Right atrium auricular region (tissue), 2 donors: Measurements from ENCODE around the gene TMEM184B. TPM values are rescaled to one million over a fixed set of nuclear protein-coding genes. Genes with fewer than 3 reads are reported as not detected.

Experiments used
- DNase-seq: peaks from one replicate; pipeline ENCODE4 v3.0.0-alpha.2; 2019; ENCODE audit warnings: low spot score
- H3K27ac ChIP-seq, 2 donors: fragments of 200-600 bp; sonication (generic); 1 replicate in 1 of 2; 2 replicates in 1 of 2; pipeline ENCODE4 v1.5.1; 2016 to 2019
- H3K27me3 ChIP-seq, 2 donors: fragments of 200-600 bp; sonication (generic); one replicate each; pipeline versions ENCODE4 v1.5.1 to v1.6.0; 2017 to 2019
- H3K36me3 ChIP-seq: fragments of 200-600 bp; sonication (generic); one replicate; pipeline ENCODE4 v1.5.1; 2016
- H3K4me1 ChIP-seq, 2 donors: fragments of 200-600 bp; sonication (generic); one replicate each; pipeline versions ENCODE4 v1.5.1 to v1.6.0; 2017 to 2019
- H3K4me3 ChIP-seq, 2 donors: fragments of 200-600 bp; sonication (generic); 1 replicate in 1 of 2; 2 replicates in 1 of 2; pipeline ENCODE4 v1.5.1; 2017 to 2019; ENCODE audit warnings: mild to moderate bottlenecking in 1 of 2, moderate library complexity in 1 of 2
- H3K9me3 ChIP-seq, 2 donors: fragments of 200-600 bp; sonication (generic); one replicate each; pipeline ENCODE4 v1.5.1; 2019
- total RNA-seq, 2 donors: library from RNA; depleted of rRNA; stranded (reverse); fragments of >200 nt; gene quantifications; one replicate each; pipeline ENCODE4 v1.1.0, GENCODE V29; 2016
- TF ChIP-seq, protein P1 (sequence below), 2 donors: fragments of 200-600 bp; sonication (generic); IDR thresholded peaks; one replicate each; pipeline ENCODE4 v1.5.1; 2019; ENCODE audit warnings: antibody characterized with exemption in 2 of 2

TMEM184B gene
- total RNA-seq, 2 donors from 2014 or later, result 51.2 to 76.1 TPM

DNA sequence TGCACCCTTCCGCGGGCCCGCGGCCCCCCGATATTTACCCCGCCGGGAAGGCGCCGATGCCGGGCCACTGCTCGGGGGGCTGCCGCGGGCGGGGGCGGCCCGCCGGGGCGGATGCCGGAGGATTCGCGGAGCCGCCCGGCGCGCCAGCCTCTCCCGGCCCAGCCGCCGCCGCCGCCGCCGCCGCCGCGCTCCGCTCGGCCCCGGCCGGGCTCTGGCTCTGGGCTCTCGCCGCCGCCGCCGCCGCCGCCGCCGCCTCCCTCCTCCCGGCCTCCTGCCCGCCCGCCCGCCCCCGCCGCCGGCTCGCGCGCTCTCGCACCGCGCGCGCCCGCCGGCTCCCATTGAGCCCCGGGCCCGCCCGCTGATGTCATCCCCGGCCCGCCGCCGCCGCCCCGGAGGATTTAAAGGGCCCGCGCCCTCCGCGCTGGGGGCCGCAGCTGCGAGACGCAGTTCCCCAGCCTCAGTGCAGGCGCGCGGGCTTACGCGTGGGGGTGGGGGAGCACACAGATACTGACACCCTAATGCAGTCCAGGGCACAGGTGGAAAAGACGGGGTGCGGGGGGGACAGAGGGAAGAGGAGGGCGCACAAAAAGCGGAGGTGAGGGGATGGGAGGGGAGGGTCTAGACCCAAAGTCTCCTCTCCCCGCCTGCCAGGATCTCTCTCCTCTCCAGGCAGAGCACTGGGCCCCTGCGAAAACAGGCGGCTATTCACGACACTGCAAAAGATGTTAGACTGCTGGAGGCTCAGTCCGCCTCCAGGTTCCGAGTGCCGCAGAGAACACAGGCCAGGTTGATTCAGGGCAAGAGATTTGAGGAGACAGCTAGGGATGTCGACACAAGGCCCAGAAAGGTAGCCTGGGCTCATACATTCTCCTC lies 44.5 kb upstream of the TMEM184B start, which contains the start of gene CSNK1E:
CSNK1E (minus strand) TSS at position 312 of the 873 bp plus-strand sequence. CDS start 3,276 bp downstream, outside the sequence.
- peak within 1 kb of the TSS; percentile 98 to 99 for H3K27ac ChIP-seq
- H3K27me3 ChIP-seq, result no peaks in the 10 kb centered on the region
- peaks cover 0 to 52% of the 10 kb centered on the region in 2 donors for H3K4me1 ChIP-seq
- DNase-seq, result peak; percentile 83
- peaks cover 7% of the 10 kb centered on the region for H3K36me3 ChIP-seq
- no peaks in the 10 kb centered on the region for H3K9me3 ChIP-seq
- TF ChIP-seq, protein P1, sequence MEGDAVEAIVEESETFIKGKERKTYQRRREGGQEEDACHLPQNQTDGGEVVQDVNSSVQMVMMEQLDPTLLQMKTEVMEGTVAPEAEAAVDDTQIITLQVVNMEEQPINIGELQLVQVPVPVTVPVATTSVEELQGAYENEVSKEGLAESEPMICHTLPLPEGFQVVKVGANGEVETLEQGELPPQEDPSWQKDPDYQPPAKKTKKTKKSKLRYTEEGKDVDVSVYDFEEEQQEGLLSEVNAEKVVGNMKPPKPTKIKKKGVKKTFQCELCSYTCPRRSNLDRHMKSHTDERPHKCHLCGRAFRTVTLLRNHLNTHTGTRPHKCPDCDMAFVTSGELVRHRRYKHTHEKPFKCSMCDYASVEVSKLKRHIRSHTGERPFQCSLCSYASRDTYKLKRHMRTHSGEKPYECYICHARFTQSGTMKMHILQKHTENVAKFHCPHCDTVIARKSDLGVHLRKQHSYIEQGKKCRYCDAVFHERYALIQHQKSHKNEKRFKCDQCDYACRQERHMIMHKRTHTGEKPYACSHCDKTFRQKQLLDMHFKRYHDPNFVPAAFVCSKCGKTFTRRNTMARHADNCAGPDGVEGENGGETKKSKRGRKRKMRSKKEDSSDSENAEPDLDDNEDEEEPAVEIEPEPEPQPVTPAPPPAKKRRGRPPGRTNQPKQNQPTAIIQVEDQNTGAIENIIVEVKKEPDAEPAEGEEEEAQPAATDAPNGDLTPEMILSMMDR (IDR thresholded peaks at IDR 0.05), result no peak
- peak within 1 kb of the TSS; percentile 81 to 82 for H3K4me3 ChIP-seq

DNA sequence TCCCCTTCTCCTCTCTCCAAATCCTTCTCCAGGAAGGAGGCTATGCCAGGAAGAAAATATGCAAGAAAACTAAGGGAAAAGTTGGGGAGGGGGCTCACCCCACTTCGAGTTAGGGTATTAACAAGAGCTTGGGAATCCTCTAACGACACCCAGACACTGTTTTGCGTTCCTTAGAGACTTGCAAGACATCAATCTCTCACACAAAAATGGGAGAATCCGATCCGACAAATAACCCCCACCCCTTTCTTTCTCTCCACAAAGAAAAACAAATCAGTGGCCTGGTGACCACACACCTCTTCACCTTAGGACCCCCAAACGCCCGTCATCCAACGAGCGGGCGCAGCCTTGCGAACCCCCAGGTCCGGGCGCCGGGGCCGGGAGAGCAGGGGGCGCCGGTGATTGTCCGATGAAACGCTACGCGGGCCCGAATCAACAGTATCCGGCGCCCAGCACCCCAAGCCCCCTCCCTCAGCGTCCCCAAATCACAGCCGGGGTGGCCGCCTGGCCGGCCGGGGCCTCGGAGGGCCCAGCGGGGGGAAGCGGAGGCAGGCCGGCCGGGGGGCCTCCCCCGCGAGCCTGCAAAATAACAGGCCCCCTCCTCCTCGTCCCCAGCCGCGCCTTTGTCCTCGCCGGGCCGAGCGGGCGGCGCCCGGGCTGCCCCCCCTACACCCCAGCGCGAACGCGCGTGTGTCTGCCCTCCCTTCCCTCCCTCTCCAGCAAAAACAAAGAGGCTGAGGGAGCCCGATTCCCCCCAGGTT lies 43.7 kb upstream of the TMEM184B start:
- TF ChIP-seq, protein P1 (IDR thresholded peaks at IDR 0.05), result peak in 1 of 2 donors; percentile 16
- H3K36me3 ChIP-seq, result peaks cover 12% of the 10 kb centered on the region
- H3K4me1 ChIP-seq, result peaks cover 0 to 59% of the 10 kb centered on the region in 2 donors
- no peaks in the 10 kb centered on the region for H3K27me3 ChIP-seq
- H3K4me3 ChIP-seq, result peak overlapping the region; percentile 81 to 82
- peak overlapping the region; percentile 98 to 99 for H3K27ac ChIP-seq
- H3K9me3 ChIP-seq, result no peaks in the 10 kb centered on the region
- DNase-seq, result no peak

DNA sequence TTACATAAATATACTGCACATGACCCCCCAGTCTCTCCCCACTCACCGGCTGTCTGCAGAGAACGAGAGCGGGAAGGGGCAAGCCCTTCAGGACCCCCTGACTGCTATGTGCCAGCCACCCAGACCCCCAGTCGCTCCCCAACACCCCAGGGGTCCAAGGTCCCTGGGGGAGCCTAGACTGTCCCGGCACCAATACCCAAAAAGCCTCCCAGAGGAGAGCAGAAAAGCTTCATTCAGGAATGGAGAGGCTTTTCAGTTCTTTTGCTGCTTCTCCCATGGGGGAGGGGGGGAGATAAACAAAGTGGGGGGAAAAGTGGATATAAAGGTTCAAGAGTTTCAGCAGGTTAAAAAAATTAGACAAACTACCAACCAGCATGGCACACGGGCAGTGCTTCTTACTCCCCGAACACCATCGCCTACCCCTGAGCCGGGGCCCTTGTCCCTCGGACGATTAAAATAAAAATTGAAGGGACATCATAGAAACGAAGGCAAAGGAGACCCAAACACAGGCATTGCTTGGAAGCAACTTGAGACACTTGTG lies 43.1 kb upstream of the TMEM184B start:
- H3K36me3 ChIP-seq, result peaks cover 14% of the 10 kb centered on the region
- H3K4me1 ChIP-seq, result peaks cover 0 to 66% of the 10 kb centered on the region in 2 donors
- H3K27me3 ChIP-seq, result no peaks in the 10 kb centered on the region
- peak overlapping the region; percentile 98 to 99 for H3K27ac ChIP-seq
- no peak for DNase-seq
- TF ChIP-seq, protein P1 (IDR thresholded peaks at IDR 0.05), result no peak
- no peaks in the 10 kb centered on the region for H3K9me3 ChIP-seq
- H3K4me3 ChIP-seq, result peak overlapping the region; percentile 81 to 82

DNA sequence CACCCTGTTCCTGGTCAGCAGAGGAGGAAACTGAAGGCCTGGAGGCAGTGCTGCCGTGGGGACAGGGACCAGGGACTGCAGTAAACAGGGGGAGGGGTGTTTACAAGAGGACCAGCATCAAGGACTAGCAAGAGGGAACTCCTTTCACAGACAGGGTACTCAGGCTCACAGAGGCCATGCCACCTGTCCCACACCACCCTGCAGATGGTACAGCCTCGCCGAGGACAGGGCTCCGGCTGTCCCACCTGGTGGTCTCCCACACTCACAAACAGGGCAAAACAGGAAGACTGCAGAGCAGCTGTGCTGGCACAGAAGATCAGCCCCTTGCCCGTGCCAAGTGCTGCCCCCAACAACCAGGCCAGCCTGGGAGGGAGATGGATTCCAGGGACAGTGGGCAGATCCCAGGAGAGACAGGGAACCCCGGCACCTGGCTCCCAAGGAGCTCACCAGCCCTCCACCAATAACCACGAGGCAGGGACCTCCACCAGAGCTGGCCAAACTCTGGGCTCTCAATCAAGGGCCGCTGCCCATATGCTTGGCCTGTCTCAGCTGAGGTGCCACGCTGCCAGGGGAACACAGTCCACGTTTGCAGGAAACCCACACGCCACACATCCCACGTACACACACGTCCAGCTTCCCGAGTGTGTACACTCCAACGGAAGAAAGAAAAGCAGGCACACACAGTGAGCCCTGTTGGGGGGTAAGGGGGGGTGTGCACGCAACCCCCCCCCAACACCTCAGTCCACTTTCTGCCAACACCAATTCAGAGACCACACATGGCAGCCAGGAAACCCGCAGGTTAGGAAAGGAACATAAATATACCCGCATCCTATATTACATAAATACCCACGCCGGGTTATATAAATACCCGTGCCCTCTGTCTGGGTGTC lies 42.4 kb upstream of the TMEM184B start:
- Histone ChIP-seq H3K9me3 (no peaks in the 10 kb centered on the region), H3K4me1 (peaks cover 0 to 73% of the 10 kb centered on the region in 2 donors), H3K27ac (peak overlapping the region; percentile 98 to 99), H3K36me3 (peaks cover 17% of the 10 kb centered on the region), H3K4me3 (peak overlapping the region; percentile 81 to 82), H3K27me3 (no peaks in the 10 kb centered on the region)
- TF ChIP-seq, protein P1 (IDR thresholded peaks at IDR 0.05), result no peak
- no peak for DNase-seq
